ENCODE measurements around the gene SLCO3A1.
"Not testable (repeated sequence)": the region's sequence is repeated elsewhere in the genome, so short reads cannot be mapped to it uniquely, and the experiment has no call there.

DNA sequence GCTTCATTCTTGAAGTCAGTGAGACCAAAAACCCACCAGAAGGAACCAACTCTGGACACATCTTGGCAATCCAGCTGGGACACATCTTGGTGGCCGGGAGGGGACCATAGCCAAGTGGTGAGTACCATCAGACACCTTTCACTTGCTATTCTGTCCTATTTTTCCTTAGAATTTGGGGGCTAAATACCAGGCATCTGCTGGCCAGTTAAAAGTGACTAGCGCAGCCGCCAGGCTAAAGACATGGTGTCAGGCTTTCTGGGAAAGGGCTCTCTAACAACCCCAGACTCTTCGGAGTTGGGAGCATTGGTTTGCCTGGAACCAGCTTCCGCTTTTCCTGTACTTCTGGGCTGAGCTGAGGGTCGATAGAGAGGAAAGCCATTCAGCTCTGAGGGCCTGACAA lies 354.1 kb downstream of the SLCO3A1 start:
- TF ChIP-seq CEBPB (IDR thresholded peaks at IDR 0.05; ENCODE audit: low read depth, low read length); SRF (IDR thresholded peaks at IDR 0.05; ENCODE audit: low read depth, low read length); NRF1 (IDR thresholded peaks at IDR 0.05; ENCODE audit: low read depth, low read length); SUZ12 (IDR thresholded peaks at IDR 0.05; ENCODE audit: low read length); MAFK (IDR thresholded peaks at IDR 0.05; ENCODE audit: low read depth, low read length); CREB1 (IDR thresholded peaks at IDR 0.05); SIX5 (IDR thresholded peaks at IDR 0.05; ENCODE audit: low read depth, low read length); BRCA1 (IDR thresholded peaks at IDR 0.05; ENCODE audit: low read depth, low read length); JUND (IDR thresholded peaks at IDR 0.05; ENCODE audit: low read length); KDM4A (IDR thresholded peaks at IDR 0.05; ENCODE audit: low read depth, low read length, severe bottlenecking); TCF12 (IDR thresholded peaks at IDR 0.05; ENCODE audit: low read depth, low read length): not testable (repeated sequence)
- TF ChIP-seq, protein P1, sequence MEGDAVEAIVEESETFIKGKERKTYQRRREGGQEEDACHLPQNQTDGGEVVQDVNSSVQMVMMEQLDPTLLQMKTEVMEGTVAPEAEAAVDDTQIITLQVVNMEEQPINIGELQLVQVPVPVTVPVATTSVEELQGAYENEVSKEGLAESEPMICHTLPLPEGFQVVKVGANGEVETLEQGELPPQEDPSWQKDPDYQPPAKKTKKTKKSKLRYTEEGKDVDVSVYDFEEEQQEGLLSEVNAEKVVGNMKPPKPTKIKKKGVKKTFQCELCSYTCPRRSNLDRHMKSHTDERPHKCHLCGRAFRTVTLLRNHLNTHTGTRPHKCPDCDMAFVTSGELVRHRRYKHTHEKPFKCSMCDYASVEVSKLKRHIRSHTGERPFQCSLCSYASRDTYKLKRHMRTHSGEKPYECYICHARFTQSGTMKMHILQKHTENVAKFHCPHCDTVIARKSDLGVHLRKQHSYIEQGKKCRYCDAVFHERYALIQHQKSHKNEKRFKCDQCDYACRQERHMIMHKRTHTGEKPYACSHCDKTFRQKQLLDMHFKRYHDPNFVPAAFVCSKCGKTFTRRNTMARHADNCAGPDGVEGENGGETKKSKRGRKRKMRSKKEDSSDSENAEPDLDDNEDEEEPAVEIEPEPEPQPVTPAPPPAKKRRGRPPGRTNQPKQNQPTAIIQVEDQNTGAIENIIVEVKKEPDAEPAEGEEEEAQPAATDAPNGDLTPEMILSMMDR (IDR thresholded peaks at IDR 0.05; ENCODE audit: control extremely low read depth in 1 of 3, insufficient read depth in 1 of 3, low read depth in 1 of 3, low read length in 3 of 3) = not testable (repeated sequence)
